Nephron progenitor cell (in vitro differentiated cells): Measurements from ENCODE around the gene UGCG.

Experiments
- DNase-seq: peaks from one replicate; pipeline ENCODE4 v3.0.0; 2021
- H3K27ac Mint-ChIP-seq: 2 replicates; pipeline ENCODE4 v1.8.0; 2021; ENCODE audit warnings: mild to moderate bottlenecking, moderate library complexity, mixed read lengths
- H3K27me3 Mint-ChIP-seq: 2 replicates; pipeline ENCODE4 v1.8.0; 2021; ENCODE audit warnings: mild to moderate bottlenecking, low read depth, mixed read lengths; ENCODE audit not compliant: poor library complexity
- H3K36me3 Mint-ChIP-seq: 2 replicates; pipeline ENCODE4 v1.8.0; 2021; ENCODE audit warnings: low read depth, mixed read lengths
- H3K4me1 Mint-ChIP-seq: 2 replicates; pipeline ENCODE4 v1.8.0; 2021; ENCODE audit warnings: mixed read lengths
- H3K4me3 Mint-ChIP-seq: 2 replicates; pipeline ENCODE4 v1.8.0; 2021; ENCODE audit warnings: mild to moderate bottlenecking, moderate library complexity, mixed read lengths
- H3K9me3 Mint-ChIP-seq: 2 replicates; pipeline ENCODE4 v1.8.0; 2021; ENCODE audit warnings: mild to moderate bottlenecking, moderate library complexity, mixed read lengths
- CTCF ChIP-seq: fragments of 200-600 bp; sonication (generic); IDR thresholded peaks from 2 replicates; pipeline ENCODE4 v1.5.0; 2021; ENCODE audit warnings: antibody characterized with exemption

The UGCG gene

GRCh38 chr9:111937301-111937700, 40.7 kb downstream of the UGCG start:
- Mint-ChIP-seq H3K4me1 (peaks cover 19% of the 10 kb centered on the region), H3K27me3 (no peaks in the 10 kb centered on the region), H3K27ac (peak overlapping the region; percentile 41), H3K4me3 (no peak overlapping the region), H3K9me3 (no peaks in the 10 kb centered on the region), H3K36me3 (peaks cover 41% of the 10 kb centered on the region)
- DNase-seq, result no peak
- TF ChIP-seq CTCF, result no peak

GRCh38 chr9:111937781-111938426, 41.3 kb downstream of the UGCG start:
- peak overlapping the region; percentile 41 for H3K27ac Mint-ChIP-seq
- no peak overlapping the region for H3K4me3 Mint-ChIP-seq
- no peak for TF ChIP-seq CTCF
- peaks cover 38% of the 10 kb centered on the region for H3K36me3 Mint-ChIP-seq
- no peak for DNase-seq
- no peaks in the 10 kb centered on the region for H3K9me3 Mint-ChIP-seq
- H3K4me1 Mint-ChIP-seq, result peaks cover 23% of the 10 kb centered on the region
- H3K27me3 Mint-ChIP-seq, result no peaks in the 10 kb centered on the region

GRCh38 chr9:111938427-111938800, 41.8 kb downstream of the UGCG start:
- H3K36me3 Mint-ChIP-seq, result peaks cover 33% of the 10 kb centered on the region
- no peak overlapping the region for H3K4me3 Mint-ChIP-seq
- H3K27me3 Mint-ChIP-seq, result no peaks in the 10 kb centered on the region
- DNase-seq, result no peak
- H3K9me3 Mint-ChIP-seq, result no peaks in the 10 kb centered on the region
- no peak for TF ChIP-seq CTCF
- H3K4me1 Mint-ChIP-seq, result peaks cover 26% of the 10 kb centered on the region
- H3K27ac Mint-ChIP-seq, result peak overlapping the region; percentile 55

- Mint-ChIP-seq H3K27me3 (no peaks in the 10 kb centered on the region), H3K4me3 (no peak overlapping the region), H3K4me1 (peaks cover 26% of the 10 kb centered on the region), H3K36me3 (peaks cover 26% of the 10 kb centered on the region), H3K9me3 (no peaks in the 10 kb centered on the region), H3K27ac (no peak overlapping the region)
- DNase-seq, result no peak
- no peak for TF ChIP-seq CTCF
Observed at GRCh38 chr9:111939322-111939721, 42.7 kb downstream of the UGCG start.

GRCh38 chr9:111940697-111941096, 44.1 kb downstream of the UGCG start:
- H3K4me1 Mint-ChIP-seq, result peaks cover 22% of the 10 kb centered on the region
- TF ChIP-seq CTCF, result no peak
- H3K27me3 Mint-ChIP-seq, result no peaks in the 10 kb centered on the region
- peaks cover 14% of the 10 kb centered on the region for H3K36me3 Mint-ChIP-seq
- no peak overlapping the region for H3K4me3 Mint-ChIP-seq
- H3K27ac Mint-ChIP-seq, result no peak overlapping the region
- no peaks in the 10 kb centered on the region for H3K9me3 Mint-ChIP-seq
- no peak for DNase-seq

GRCh38 chr9:111943200-111943599, 46.6 kb downstream of the UGCG start:
- no peak overlapping the region for H3K4me3 Mint-ChIP-seq
- H3K27ac Mint-ChIP-seq, result no peak overlapping the region
- H3K36me3 Mint-ChIP-seq, result peaks cover 4% of the 10 kb centered on the region
- no peaks in the 10 kb centered on the region for H3K9me3 Mint-ChIP-seq
- TF ChIP-seq CTCF, result no peak
- peaks cover 8% of the 10 kb centered on the region for H3K4me1 Mint-ChIP-seq
- H3K27me3 Mint-ChIP-seq, result no peaks in the 10 kb centered on the region
- DNase-seq, result no peak
